Transverse colon (tissue), 4 donors: ENCODE results near the gene DLG5. TPM values are rescaled to one million over a fixed set of nuclear protein-coding genes. Genes with fewer than 3 reads are reported as not detected.

Source experiments
- DNase-seq: peaks from one replicate; pipeline ENCODE4 v3.0.0-alpha.2; 2019
- H3K27ac ChIP-seq, 4 donors: fragments of 200-600 bp; sonication (generic); 2 replicates each; pipeline ENCODE4 v1.5.1; 2016 to 2018; ENCODE audit warnings: inconsistent platforms in 4 of 4
- H3K27me3 ChIP-seq: fragments of 200-600 bp; sonication (generic); 2 replicates; pipeline ENCODE4 v1.5.1; 2017; ENCODE audit warnings: inconsistent platforms
- H3K36me3 ChIP-seq, 4 donors: fragments of 200-600 bp; sonication (generic); 2 replicates each; pipeline ENCODE4 v1.5.1; 2017 to 2019; ENCODE audit warnings: inconsistent platforms in 4 of 4
- H3K4me1 ChIP-seq, 4 donors: fragments of 200-600 bp; sonication (generic); 2 replicates each; pipeline ENCODE4 v1.5.1; 2017 to 2020; ENCODE audit warnings: inconsistent platforms in 4 of 4
- H3K4me3 ChIP-seq, 4 donors: fragments of 200-600 bp; sonication (generic); 1 replicate in 1 of 4; 2 replicates in 3 of 4; pipeline versions ENCODE4 v1.5.1 to v1.6.1; 2017 to 2019; ENCODE audit warnings: inconsistent platforms in 4 of 4
- H3K9me3 ChIP-seq, 2 donors: fragments of 200-600 bp; sonication (generic); 2 replicates each; pipeline ENCODE4 v1.5.1; 2017 to 2019; ENCODE audit warnings: inconsistent platforms in 2 of 2
- EP300 ChIP-seq: sonication (generic); formaldehyde crosslinking; IDR thresholded peaks from one replicate; pipeline ENCODE4 v1.6.1; 2017; ENCODE audit warnings: antibody characterized with exemption, low read depth
- POLR2A ChIP-seq: fragments of 450-650 bp; IDR thresholded peaks from one replicate; pipeline ENCODE4 v1.6.1; 2016; ENCODE audit warnings: antibody characterized with exemption, mild to moderate bottlenecking, moderate library complexity
- POLR2AphosphoS5 ChIP-seq, 3 donors: sonication (generic); formaldehyde crosslinking; IDR thresholded peaks; one replicate each; pipeline ENCODE4 v1.6.1; 2016; ENCODE audit warnings: antibody characterized with exemption in 3 of 3
- WGBS, 2 donors: methylation state at CpG; one replicate each; pipeline ENCODE4 v1.1.5; 2018; ENCODE audit warnings: low coverage in 1 of 2; 5-methylcytosine and 5-hydroxymethylcytosine counted together
- in situ Hi-C, 4 donors: fragments of 200-750 bp; cut with MboI; loops; one replicate each; pipeline versions ENCODE4 v1.15.0 to v1.15.1; 2017; ENCODE audit warnings: low sequenced_read_pairs in 3 of 4, low pct_ligation_motif_present in 1 of 4, low pct_unique_long_range_greater_than_20kb in 1 of 4
- intact Hi-C: fragments of 100-400 bp; cut with DNase I; formaldehyde crosslinking; loops from one replicate; pipeline ENCODE4 v1.15.1; 2023; ENCODE audit warnings: low total_unique reads
- total RNA-seq, 4 donors: library from RNA; depleted of rRNA; stranded (reverse); fragments of >200 nt; gene quantifications; one replicate each; pipeline ENCODE4 v1.1.0, GENCODE V29; 2016
- TF ChIP-seq, protein P1 (sequence below), 5 experiments: fragments of 200-600 bp in 3 of 5; fragments of 450-650 bp in 2 of 5; sonication (generic) in 3 of 5; IDR thresholded peaks; 1 replicate in 2 of 5; 2 replicates in 3 of 5; pipeline ENCODE4 v1.5.1; 2016 to 2017; ENCODE audit warnings: antibody characterized with exemption in 5 of 5, inconsistent platforms in 3 of 5, mild to moderate bottlenecking in 2 of 5, moderate library complexity in 1 of 5

The DLG5 gene
- total RNA-seq, 4 donors from 2014 or later, result 31.4 to 90.1 (median 44.6) TPM

DNA sequence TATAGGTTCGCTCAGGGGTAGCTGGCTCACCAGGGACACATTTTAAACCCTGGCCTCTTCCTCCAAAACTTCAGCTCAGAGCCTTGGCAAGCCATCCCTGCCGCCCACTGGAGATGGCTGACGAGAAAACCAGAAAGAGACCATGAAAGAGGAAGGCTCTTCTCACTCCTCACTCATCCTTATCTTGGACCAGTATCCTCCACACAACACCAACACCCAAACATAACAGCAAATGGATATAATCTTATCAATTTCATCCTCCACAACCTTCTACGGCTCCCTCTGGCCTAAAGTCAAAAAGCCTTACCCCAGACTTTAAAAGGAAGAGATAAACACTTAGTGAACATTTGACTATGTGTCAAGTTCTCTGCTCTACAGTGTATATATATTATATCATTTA, 26.9 kb downstream of the DLG5 start:
- TF ChIP-seq POLR2A (no peak), EP300 (no peak), POLR2AphosphoS5 (IDR thresholded peaks at IDR 0.05) (no peak)
- TF ChIP-seq, protein P1, sequence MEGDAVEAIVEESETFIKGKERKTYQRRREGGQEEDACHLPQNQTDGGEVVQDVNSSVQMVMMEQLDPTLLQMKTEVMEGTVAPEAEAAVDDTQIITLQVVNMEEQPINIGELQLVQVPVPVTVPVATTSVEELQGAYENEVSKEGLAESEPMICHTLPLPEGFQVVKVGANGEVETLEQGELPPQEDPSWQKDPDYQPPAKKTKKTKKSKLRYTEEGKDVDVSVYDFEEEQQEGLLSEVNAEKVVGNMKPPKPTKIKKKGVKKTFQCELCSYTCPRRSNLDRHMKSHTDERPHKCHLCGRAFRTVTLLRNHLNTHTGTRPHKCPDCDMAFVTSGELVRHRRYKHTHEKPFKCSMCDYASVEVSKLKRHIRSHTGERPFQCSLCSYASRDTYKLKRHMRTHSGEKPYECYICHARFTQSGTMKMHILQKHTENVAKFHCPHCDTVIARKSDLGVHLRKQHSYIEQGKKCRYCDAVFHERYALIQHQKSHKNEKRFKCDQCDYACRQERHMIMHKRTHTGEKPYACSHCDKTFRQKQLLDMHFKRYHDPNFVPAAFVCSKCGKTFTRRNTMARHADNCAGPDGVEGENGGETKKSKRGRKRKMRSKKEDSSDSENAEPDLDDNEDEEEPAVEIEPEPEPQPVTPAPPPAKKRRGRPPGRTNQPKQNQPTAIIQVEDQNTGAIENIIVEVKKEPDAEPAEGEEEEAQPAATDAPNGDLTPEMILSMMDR (IDR thresholded peaks at IDR 0.05), result no peak
- H3K36me3 ChIP-seq, result no peaks in the 10 kb centered on the region
- in situ Hi-C loops, result no loop called here
- no peak for DNase-seq
- H3K4me1 ChIP-seq, result peaks cover 18 to 41% (median 36%) of the 10 kb centered on the region in 4 donors
- intact Hi-C loops, result no loop called here
- no peak overlapping the region for H3K4me3 ChIP-seq
- 73 to 92% methylated on average over 2 to 4 of the region's 4 CpGs for WGBS, 2 donors
- H3K27ac ChIP-seq, result peak overlapping the region; percentile 55 to 78 (median 59)
- H3K27me3 ChIP-seq, result no peaks in the 10 kb centered on the region
- H3K9me3 ChIP-seq, result no peaks in the 10 kb centered on the region

DNA sequence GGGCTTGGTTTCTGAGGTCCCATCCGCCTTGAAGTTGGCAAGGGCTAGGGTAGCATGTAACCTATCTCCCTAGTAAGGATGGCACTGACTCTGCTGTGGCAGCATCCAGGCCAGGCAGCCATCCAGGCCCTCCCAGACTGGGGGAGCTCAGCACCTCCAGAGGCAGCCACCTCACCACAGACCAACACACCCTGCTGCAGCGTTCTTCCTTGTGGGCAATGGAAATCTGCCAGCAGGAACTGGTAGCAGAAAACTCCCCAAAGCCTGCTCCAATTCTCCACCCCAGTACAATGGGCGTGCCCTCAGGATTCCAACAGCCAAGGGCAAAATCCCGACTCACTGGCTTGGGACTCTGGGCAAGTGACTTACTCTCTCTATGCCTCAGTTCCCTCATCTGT, 27.5 kb downstream of the DLG5 start:
- no peaks in the 10 kb centered on the region for H3K36me3 ChIP-seq
- H3K4me3 ChIP-seq, result no peak overlapping the region
- peak; percentile 77 for DNase-seq
- 26% methylated on average over 4 of the region's 4 CpGs; no CpG with 5 or more reads in 1 of the 2 donors for WGBS, 2 donors
- peak overlapping the region; percentile 55 to 78 (median 59) for H3K27ac ChIP-seq
- peaks cover 18 to 41% (median 38%) of the 10 kb centered on the region in 4 donors for H3K4me1 ChIP-seq
- in situ Hi-C loops (no loop called here), intact Hi-C loops (no loop called here)
- H3K9me3 ChIP-seq, result no peaks in the 10 kb centered on the region
- no peaks in the 10 kb centered on the region for H3K27me3 ChIP-seq
- TF ChIP-seq, protein P1 (IDR thresholded peaks at IDR 0.05), result no peak
- TF ChIP-seq POLR2AphosphoS5 (IDR thresholded peaks at IDR 0.05) (no peak), POLR2A (no peak), EP300 (no peak)

DNA sequence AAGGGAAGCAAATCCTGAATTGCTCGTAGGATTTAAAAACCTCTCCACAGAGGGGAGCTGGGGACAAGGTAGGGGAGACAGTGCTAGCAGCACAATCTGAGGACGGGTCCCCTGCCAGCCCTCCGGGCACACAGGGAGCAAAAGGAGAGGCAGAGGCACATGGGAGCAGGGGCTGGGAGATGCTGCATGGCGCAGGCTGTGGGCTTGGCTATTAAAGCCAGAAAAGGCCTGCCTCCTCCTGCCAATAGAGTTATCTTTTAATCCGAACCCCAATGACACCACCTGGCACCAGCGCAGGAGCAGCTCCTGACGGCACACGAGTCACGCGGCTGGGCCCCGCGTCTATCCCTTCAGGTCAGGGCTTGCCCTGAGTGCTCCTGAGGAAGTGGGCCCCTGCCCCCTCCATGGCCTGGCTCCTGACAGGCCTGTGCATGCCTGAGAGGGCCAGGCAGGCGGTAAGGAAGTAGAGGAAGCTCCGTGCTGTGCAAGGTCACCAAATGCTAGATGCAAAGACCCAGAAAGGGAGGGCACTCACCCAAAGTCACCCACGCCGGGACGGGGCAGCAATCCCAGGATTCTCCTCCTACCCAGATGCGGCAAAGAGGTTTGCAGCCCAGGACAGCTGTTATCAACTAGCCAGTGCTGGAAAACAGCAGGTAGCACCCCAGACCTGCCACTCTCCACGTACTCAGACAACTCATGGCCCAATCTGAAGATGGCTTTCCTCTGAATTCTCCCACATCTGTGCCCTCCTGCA, 28.1 kb downstream of the DLG5 start:
- in situ Hi-C loops, result no loop called here
- no peak overlapping the region for H3K4me3 ChIP-seq
- H3K27ac ChIP-seq, result peak overlapping the region; percentile 55 to 78 (median 56)
- no peaks in the 10 kb centered on the region for H3K27me3 ChIP-seq
- no peaks in the 10 kb centered on the region for H3K9me3 ChIP-seq
- no peak for DNase-seq
- no peaks in the 10 kb centered on the region for H3K36me3 ChIP-seq
- 64 to 86% methylated on average over 3 to 19 of the region's 19 CpGs for WGBS, 2 donors
- peaks cover 18 to 41% (median 38%) of the 10 kb centered on the region in 4 donors for H3K4me1 ChIP-seq
- TF ChIP-seq, protein P1 (IDR thresholded peaks at IDR 0.05), result no peak
- TF ChIP-seq EP300, result no peak
- TF ChIP-seq POLR2AphosphoS5 (IDR thresholded peaks at IDR 0.05), result no peak
- TF ChIP-seq POLR2A, result no peak
- intact Hi-C loops, result no loop called here

DNA sequence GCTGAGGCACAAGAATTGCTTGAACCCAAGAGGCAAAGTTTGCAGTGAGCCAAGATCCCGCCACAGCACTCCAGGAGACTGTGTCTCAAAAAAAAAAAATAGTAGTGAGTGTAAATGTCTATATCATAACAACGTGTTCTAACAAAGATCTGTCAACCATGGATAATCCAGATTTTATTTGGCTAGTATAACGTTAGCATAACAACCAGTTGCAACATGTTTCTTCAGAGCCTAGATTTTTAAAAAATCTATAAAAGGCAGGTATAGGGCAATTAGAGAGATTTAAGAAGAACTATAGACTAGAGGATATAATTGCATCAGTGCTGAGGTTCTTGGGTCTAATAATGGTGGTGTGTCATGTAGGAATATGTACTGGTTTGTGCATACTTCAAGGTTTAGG, 30.5 kb downstream of the DLG5 start:
- in situ Hi-C loops, result no loop called here
- H3K27ac ChIP-seq, result no peak overlapping the region

More for the DNA sequence above, 30.5 kb downstream of the DLG5 start:
- H3K36me3 ChIP-seq, result no peaks in the 10 kb centered on the region
- no peaks in the 10 kb centered on the region for H3K9me3 ChIP-seq
- H3K27me3 ChIP-seq, result no peaks in the 10 kb centered on the region
- H3K4me1 ChIP-seq, result peaks cover 21 to 41% (median 33%) of the 10 kb centered on the region in 4 donors
- no peak overlapping the region for H3K4me3 ChIP-seq
- WGBS, 2 donors, result 70 to 85% methylated on average over 2 to 3 of the region's 3 CpGs
- DNase-seq, result no peak
- TF ChIP-seq POLR2A (no peak), POLR2AphosphoS5 (IDR thresholded peaks at IDR 0.05) (no peak), EP300 (no peak)
- TF ChIP-seq, protein P1 (IDR thresholded peaks at IDR 0.05), result no peak
- intact Hi-C loops, result no loop called here
